H1 (cell line): ENCODE measurements around the gene CKS1B. TPM values are rescaled to one million over a fixed set of nuclear protein-coding genes. Genes with fewer than 3 reads are reported as not detected.

ENCODE experiments used
- CTCF ChIA-PET: fragments of 300-600 bp; sonication (Branson Sonifier 250); formaldehyde crosslinking; loops from one replicate; lab custom pipeline; 2021; ENCODE audit not compliant: partially characterized antibody; lab: Charles Lee
- POLR2A ChIA-PET: fragments of 300-600 bp; sonication (Branson Sonifier 250); formaldehyde crosslinking; loops from one replicate; lab custom pipeline; 2021; ENCODE audit warnings: inconsistent platforms; ENCODE audit not compliant: partially characterized antibody; lab: Charles Lee
- DNase-seq, 2 experiments: peaks; one replicate each; pipeline versions ENCODE4 v3.0.0 to v3.0.0-alpha.2; 2010 to 2022; ENCODE audit warnings: low spot score in 2 of 2, low read depth in 1 of 2, mixed read lengths in 1 of 2
- FAIRE-seq: peaks from 2 replicates; lab custom pipeline; 2011; peaks lifted over from hg19 to GRCh38; lab: Jason Lieb, UNC
- H2AFZ ChIP-seq: 2 replicates; pipeline ENCODE4 v1.8.1; 2012; ENCODE audit warnings: low read length, inconsistent platforms
- H2AK5ac ChIP-seq: 2 replicates; pipeline ENCODE4 v1.6.1; 2013; ENCODE audit warnings: low read depth, low read length
- H2BK120ac ChIP-seq: replicated peaks from 2 replicates; pipeline ENCODE3; 2013; ENCODE audit warnings: low read depth, low read length, inconsistent platforms
- H2BK12ac ChIP-seq: 2 replicates; pipeline ENCODE4 v1.6.1; 2013; ENCODE audit warnings: low read depth, low read length
- H2BK15ac ChIP-seq: 2 replicates; pipeline ENCODE4 v1.6.1; 2013; ENCODE audit warnings: low read length
- H2BK20ac ChIP-seq: 2 replicates; pipeline ENCODE4 v1.6.1; 2013; ENCODE audit warnings: low read length
- H2BK5ac ChIP-seq: 2 replicates; pipeline ENCODE4 v1.6.1; 2013; ENCODE audit warnings: low read depth, low read length
- H3K14ac ChIP-seq: 2 replicates; pipeline ENCODE4 v1.6.1; 2013; ENCODE audit warnings: inconsistent platforms; ENCODE audit not compliant: insufficient read length
- H3K18ac ChIP-seq: 2 replicates; pipeline ENCODE4 v1.6.1; 2013; ENCODE audit warnings: low read length; ENCODE audit errors: extremely low read depth
- H3K23ac ChIP-seq: 2 replicates; pipeline ENCODE4 v1.6.1; 2013; ENCODE audit warnings: inconsistent platforms; ENCODE audit not compliant: insufficient read length
- H3K23me2 ChIP-seq: 2 replicates; pipeline ENCODE4 v1.6.1; 2013; ENCODE audit warnings: low read depth, low read length
- H3K27ac ChIP-seq: 2 replicates; pipeline ENCODE4 v1.6.1; 2011; ENCODE audit warnings: low read depth, low read length, inconsistent platforms
- H3K27me3 ChIP-seq, 4 experiments: replicated peaks in 1 of 4; 1 replicate in 1 of 4; 2 replicates in 3 of 4; pipeline versions ENCODE4 v1.6.1 to v1.8.1; 2011 to 2013; ENCODE audit warnings: low read length in 3 of 4, mild to moderate bottlenecking in 3 of 4, inconsistent platforms in 2 of 4, mixed read lengths in 2 of 4, moderate library complexity in 1 of 4; ENCODE audit not compliant: control insufficient read depth in 3 of 4, insufficient read depth in 3 of 4; ENCODE audit errors: extremely low read depth in 1 of 4
- H3K36me3 ChIP-seq, 4 experiments: 2 replicates each; pipeline versions ENCODE4 v1.6.1 to v1.8.1; 2011 to 2013; ENCODE audit warnings: mild to moderate bottlenecking in 4 of 4, low read length in 3 of 4, moderate library complexity in 2 of 4, control low read depth in 1 of 4, inconsistent platforms in 1 of 4; ENCODE audit not compliant: insufficient read depth in 4 of 4, control insufficient read depth in 2 of 4
- H3K4ac ChIP-seq: replicated peaks from 2 replicates; pipeline ENCODE3; 2013; ENCODE audit warnings: low read length, low read depth, mixed read lengths, inconsistent platforms; ENCODE audit not compliant: insufficient read length
- H3K4me1 ChIP-seq, 4 experiments: replicated peaks in 1 of 4; 1 replicate in 1 of 4; 2 replicates in 3 of 4; pipeline versions ENCODE4 v1.6.1 to v1.8.1; 2011 to 2013; ENCODE audit warnings: low read length in 3 of 4, inconsistent platforms in 2 of 4, mixed read lengths in 1 of 4; ENCODE audit not compliant: insufficient read depth in 4 of 4, control insufficient read depth in 3 of 4
- H3K4me2 ChIP-seq, 2 experiments: 2 replicates each; pipeline versions ENCODE4 v1.6.1 to v1.8.1; 2011 to 2013; ENCODE audit warnings: low read depth in 2 of 2, low read length in 2 of 2, control low read depth in 1 of 2, inconsistent platforms in 1 of 2, mild to moderate bottlenecking in 1 of 2; ENCODE audit not compliant: insufficient read depth in 1 of 2
- H3K4me3 ChIP-seq, 4 experiments: fragments of 200-600, 300-600 bp in 1 of 4; sonication (generic), shearing (Covaris generic), sonication (Bioruptor Twin) in 1 of 4; 2 replicates each; pipeline versions ENCODE4 v1.5.1 to v1.8.1; 2011 to 2016; ENCODE audit warnings: low read length in 4 of 4, low read depth in 3 of 4, control low read depth in 2 of 4, inconsistent platforms in 2 of 4, mild to moderate bottlenecking in 2 of 4, mixed read lengths in 1 of 4, moderate library complexity in 1 of 4; ENCODE audit not compliant: insufficient read depth in 2 of 4; ENCODE audit errors: extremely low read depth in 1 of 4
- H3K56ac ChIP-seq: replicated peaks from 2 replicates; pipeline ENCODE3; 2013; ENCODE audit warnings: low read depth, mild to moderate bottlenecking, mixed read lengths, low read length, inconsistent platforms; ENCODE audit not compliant: insufficient read length
- H3K79me1 ChIP-seq: 2 replicates; pipeline ENCODE4 v1.6.1; 2013; ENCODE audit warnings: low read depth, low read length, control low read depth
- H3K79me2 ChIP-seq, 2 experiments: 2 replicates each; pipeline versions ENCODE4 v1.6.1 to v1.8.1; 2012 to 2013; ENCODE audit warnings: low read length in 2 of 2, mild to moderate bottlenecking in 2 of 2, inconsistent platforms in 1 of 2; ENCODE audit not compliant: insufficient read depth in 2 of 2, control insufficient read depth in 1 of 2
- H3K9ac ChIP-seq, 4 experiments: replicated peaks in 1 of 4; 1 replicate in 1 of 4; 2 replicates in 3 of 4; pipeline versions ENCODE4 v1.6.1 to v1.8.1; 2011 to 2013; ENCODE audit warnings: low read depth in 3 of 4, low read length in 3 of 4, control low read depth in 2 of 4, mild to moderate bottlenecking in 2 of 4, moderate library complexity in 2 of 4, inconsistent platforms in 1 of 4; ENCODE audit errors: extremely low read depth in 1 of 4
- H3K9me3 ChIP-seq, 2 experiments: 2 replicates each; pipeline versions ENCODE4 v1.6.1 to v1.8.1; 2012 to 2013; ENCODE audit warnings: mild to moderate bottlenecking in 2 of 2, moderate library complexity in 2 of 2, control low read depth in 1 of 2, inconsistent platforms in 1 of 2, low read depth in 1 of 2, low read length in 1 of 2, mixed read lengths in 1 of 2; ENCODE audit not compliant: insufficient read depth in 2 of 2
- H4K20me1 ChIP-seq, 2 experiments: replicated peaks in 1 of 2; 2 replicates each; pipeline versions ENCODE3 to v1.8.1; 2011 to 2013; ENCODE audit warnings: inconsistent platforms in 2 of 2, low read length in 2 of 2, mild to moderate bottlenecking in 1 of 2; ENCODE audit not compliant: insufficient read depth in 2 of 2, control insufficient read depth in 1 of 2
- H4K5ac ChIP-seq: 2 replicates; pipeline ENCODE4 v1.6.1; 2013; ENCODE audit warnings: low read length, low read depth, mixed read lengths, inconsistent platforms; ENCODE audit not compliant: insufficient read length
- H4K8ac ChIP-seq: 2 replicates; pipeline ENCODE4 v1.8.0; 2013; ENCODE audit warnings: mild to moderate bottlenecking, moderate library complexity, low read length, inconsistent platforms; ENCODE audit not compliant: insufficient read depth; ENCODE audit errors: extremely low read depth
- H4K91ac ChIP-seq: replicated peaks from 2 replicates; pipeline ENCODE3; 2013; ENCODE audit warnings: low read length, mixed read lengths, inconsistent platforms; ENCODE audit not compliant: insufficient read length
- ATF3 ChIP-seq: IDR thresholded peaks from 2 replicates; pipeline ENCODE4 v1.6.1; 2011; ENCODE audit warnings: low read depth, mild to moderate bottlenecking, low read length; ENCODE audit not compliant: insufficient read depth
- CBX5 ChIP-seq: fragments of 300-800, 300-1000 bp; sonication (generic); IDR thresholded peaks from 2 replicates; pipeline ENCODE4 v1.7.1; 2016; ENCODE audit warnings: antibody characterized with exemption, low read length, low read depth
- CBX8 ChIP-seq: fragments of 300-800, 300-1000 bp; sonication (generic); IDR thresholded peaks from 2 replicates; pipeline ENCODE4 v1.7.1; 2016; ENCODE audit warnings: low read depth, low read length, borderline replicate concordance
- CTBP2 ChIP-seq: IDR thresholded peaks from 2 replicates; pipeline ENCODE4 v1.7.0; 2011; ENCODE audit warnings: borderline replicate concordance, mild to moderate bottlenecking, moderate library complexity, mixed read lengths, low read length; ENCODE audit not compliant: insufficient read depth, insufficient read length
- EP300 ChIP-seq, 2 experiments: IDR thresholded peaks; 1 replicate in 1 of 2; 2 replicates in 1 of 2; pipeline ENCODE4 v1.6.1; 2011 to 2012; ENCODE audit warnings: low read depth in 2 of 2, low read length in 2 of 2, mild to moderate bottlenecking in 2 of 2, borderline replicate concordance in 1 of 2, inconsistent platforms in 1 of 2, moderate library complexity in 1 of 2
- POLR2AphosphoS5 ChIP-seq: IDR thresholded peaks from 2 replicates; pipeline ENCODE4 v1.6.1; 2011; ENCODE audit warnings: low read depth, low read length
- RFX5 ChIP-seq: IDR thresholded peaks from 2 replicates; pipeline ENCODE4 v1.6.1; 2011; ENCODE audit warnings: low read depth, low read length, improper control_type of control experiment, borderline replicate concordance
- SIN3A ChIP-seq, 2 experiments: IDR thresholded peaks in 1 of 2; conservative IDR thresholded peaks in 1 of 2; 2 replicates each; pipeline ENCODE4 v1.6.1; 2011 to 2012; ENCODE audit warnings: low read length in 2 of 2, improper control_type of control experiment in 1 of 2, low read depth in 1 of 2, mild to moderate bottlenecking in 1 of 2
- TAF7 ChIP-seq: optimal IDR thresholded peaks from 2 replicates; pipeline ENCODE3; 2011; ENCODE audit warnings: low read depth, mild to moderate bottlenecking, inconsistent platforms, low read length, moderate library complexity, borderline replicate concordance
- WGBS, 2 experiments: shearing (Covaris generic) in 1 of 2; methylation state at CpG; one replicate each; pipeline versions ENCODE4 v1.1.6 to v1.1.7; 2013 to 2015; ENCODE audit warnings: low lambda C conversion rate in 2 of 2, mixed read lengths in 2 of 2, inconsistent platforms in 1 of 2, low coverage in 1 of 2, missing lambda C conversion rate in 1 of 2; ENCODE audit not compliant: insufficient replicate concordance in 2 of 2, insufficient coverage in 1 of 2, insufficient read length in 1 of 2; ENCODE audit errors: extremely low coverage in 1 of 2, missing lambda C conversion rate in 1 of 2; 5-methylcytosine and 5-hydroxymethylcytosine counted together
- polyA plus RNA-seq, 7 experiments: library from polyadenylated mRNA; depleted of rRNA in 3 of 7; stranded (reverse) in 5 of 7; unstranded in 2 of 7; fragments of >200 nt in 5 of 7; fragments of 200-250 nt in 2 of 7; gene quantifications; 1 replicate in 5 of 7; 2 replicates in 1 of 7; 4 replicates in 1 of 7; pipeline versions ENCODE4 v1.2.1 to v1.2.3, GENCODE V29; 2011 to 2013; ENCODE audit warnings: missing spikeins in 2 of 7, mixed read lengths in 2 of 7
- total RNA-seq: library from RNA; stranded (reverse); fragmentation: NEBNext Ultra II Directional; extraction: Animal tissue kit (Norgen Biotek cat#: 25700); gene quantifications from 2 replicates; pipeline ENCODE4 v1.2.1, GENCODE V29; 2021

The CKS1B gene
- total and polyA plus RNA-seq, 2 of the 8 experiments (the other 6 are each of a cell fraction or from before 2014, with no cell fraction given) = 294 to 1,025 TPM

GRCh38 chr1:155012026-155012546 lies 37.6 kb downstream of the CKS1B start:
- Histone ChIP-seq H3K27ac (no peak overlapping the region), H4K8ac (peak overlapping the region; percentile 15; the same call in 1 of the 2 replicates)
- WGBS, 2 experiments = 16% methylated on average over 5 of the region's 9 CpGs; no CpG with 5 or more reads in 1 of the 2 experiments
- 0 out of 2 replicates have a peak, but pooled peaks have one; percentile 8 for TF ChIP-seq ATF3
- TF ChIP-seq TAF7 = no peak
- TF ChIP-seq EP300 (IDR thresholded peaks at IDR 0.05; ENCODE audit: borderline replicate concordance in 1 of 2, low read depth in 2 of 2, low read length in 2 of 2) = no peak
- no peak; a peak in 1 of 4 replicates for TF ChIP-seq SIN3A (conservative IDR thresholded peaks at IDR 0.05 in 1 of 2, IDR thresholded peaks at IDR 0.05 in 1 of 2; ENCODE audit: low read depth in 1 of 2, low read length in 2 of 2)
- TF ChIP-seq CBX5 = no peak
- no peak for TF ChIP-seq RFX5
- no peak for TF ChIP-seq CTBP2
- no peak for TF ChIP-seq CBX8
- TF ChIP-seq POLR2AphosphoS5 = no peak

More at GRCh38 chr1:155012026-155012546, 37.6 kb downstream of the CKS1B start:
- no peaks in the 10 kb centered on the region; the same call in 1 of the 2 replicates for H3K23me2 ChIP-seq
- peak overlapping the region; percentile 7 for H2BK120ac ChIP-seq
- H2AK5ac ChIP-seq = no peak overlapping the region
- peaks cover 10% of the 10 kb centered on the region for H3K79me1 ChIP-seq
- peak overlapping the region; percentile 53 for H4K5ac ChIP-seq
- no peaks in the 10 kb centered on the region for H3K27me3 ChIP-seq
- ChIA-PET POLR2A (interaction anchor here (0.6 to 14.8 kb wide), 10 partner anchors 7 to 69 kb away, joined by 3 to 128 read pairs (median 6); partner anchors contain the start of genes CKS1B, FLAD1, LENEP and SHC1), CTCF (interaction anchor here (1.1 to 18.6 kb wide), 4 partner anchors 14 to 49 kb away, joined by 3 to 354 read pairs (median 134); partner anchors contain the start of genes ADAM15, CKS1B, LENEP and ZBTB7B)
- H4K91ac ChIP-seq = peak overlapping the region; percentile 36
- H2BK12ac ChIP-seq = peak overlapping the region; percentile 94; the same call in 1 of the 2 replicates
- FAIRE-seq = peak; percentile 96
- peak overlapping the region; percentile 83; the same call in 1 of the 2 replicates for H2BK15ac ChIP-seq
- H3K18ac ChIP-seq = peak overlapping the region; percentile 87
- no peak overlapping the region for H3K23ac ChIP-seq
- peak overlapping the region; percentile 10 for H3K4ac ChIP-seq
- H2BK20ac ChIP-seq = no peak overlapping the region
- no peak overlapping the region for H3K14ac ChIP-seq
- DNase-seq = peak; percentile 80 to 88
- H3K4me2 ChIP-seq = peak overlapping the region; percentile 50 to 61; a peak in 3 of 4 replicates
- peak overlapping the region; percentile 87 for H2BK5ac ChIP-seq
- H3K36me3 ChIP-seq = peaks cover 0 to 29% (median 13%) of the 10 kb centered on the region in 4 experiments; a peak in 4 of 8 replicates
- peak overlapping the region in 1 of 4 experiments; percentile 38; a peak in 1 of 8 replicates for H3K4me3 ChIP-seq
- H3K4me1 ChIP-seq = peaks cover 8 to 48% (median 39%) of the 10 kb centered on the region in 4 experiments
- H3K79me2 ChIP-seq = peaks cover 0 to 27% of the 10 kb centered on the region in 2 experiments; a peak in 3 of 4 replicates
- H2AFZ ChIP-seq = no peak overlapping the region
- no peaks in the 10 kb centered on the region for H3K9me3 ChIP-seq
- H4K20me1 ChIP-seq = peaks cover 0 to 6% of the 10 kb centered on the region in 2 experiments
- no peak overlapping the region for H3K9ac ChIP-seq
- no peak overlapping the region for H3K56ac ChIP-seq
